ENCODE measurements around the gene BAHCC1. TPM values are rescaled to one million over a fixed set of nuclear protein-coding genes. Genes with fewer than 3 reads are reported as not detected.

Gene BAHCC1
- total and polyA plus RNA-seq, 10 of the 15 experiments (the other 5 are each of a cell fraction or from before 2014, with no cell fraction given) = 0.03 to 0.14 (median 0.11) TPM; not detected in 6

- H3K27ac ChIP-seq (ENCODE audit: control insufficient read depth, insufficient read depth) = no peak overlapping the region
- ATAC-seq (no peak), FAIRE-seq (no peak), DNase-seq (ENCODE audit: low read depth, low spot score) (no peak)
- H3K4me2 ChIP-seq (ENCODE audit: control insufficient read depth, insufficient read depth) = no peak overlapping the region
- POLR2A ChIA-PET = interaction anchor here (0.6 kb wide), 1 partner anchor 1702 kb away, joined by 3 read pairs; no protein-coding TSS in a partner anchor
- no peaks in the 10 kb centered on the region; a peak in 2 of 4 replicates for H3K27me3 ChIP-seq (replicated peaks in 1 of 2; ENCODE audit: control insufficient read depth in 2 of 2, insufficient read depth in 2 of 2, low read length in 1 of 2)
- 71% methylated on average over 25 of the region's 26 CpGs for WGBS (ENCODE audit: insufficient coverage, insufficient replicate concordance, low lambda C conversion rate, missing lambda C conversion rate)
- no peak overlapping the region for H3K4me3 ChIP-seq
- H3K9ac ChIP-seq (ENCODE audit: control insufficient read depth, insufficient read depth, low read length) = no peak overlapping the region
- intact Hi-C loops (cut with micrococcal nuclease; ENCODE audit: unreplicated experiment) = no loop called here
- SMC1A ChIA-PET (ENCODE audit: uncharacterized antibody, unreplicated experiment) = no interaction called here
- no peaks in the 10 kb centered on the region for H3K9me3 ChIP-seq (replicated peaks; ENCODE audit: control insufficient read depth, insufficient read depth, low read length)
- H4K20me1 ChIP-seq (ENCODE audit: control insufficient read depth, insufficient read depth) = no peaks in the 10 kb centered on the region
- RAD21 ChIA-PET (ENCODE audit: unreplicated experiment) = no interaction called here
- H3K79me2 ChIP-seq (ENCODE audit: control insufficient read depth, insufficient read depth, low read length) = no peaks in the 10 kb centered on the region
- H3K36me3 ChIP-seq (ENCODE audit: control insufficient read depth in 2 of 2, insufficient read depth in 2 of 2, low read length in 1 of 2) = no peaks in the 10 kb centered on the region
- H2AFZ ChIP-seq (ENCODE audit: control insufficient read depth, low read depth, low read length) = no peak overlapping the region
- TF ChIP-seq SIN3A (IDR thresholded peaks at IDR 0.05; ENCODE audit: low read depth, low read length) (no peak), SMAD1 (IDR thresholded peaks at IDR 0.05; ENCODE audit: low read depth, partially characterized antibody) (no peak), HDAC6 (IDR thresholded peaks at IDR 0.05; ENCODE audit: unreplicated experiment) (no peak), PAX8 (IDR thresholded peaks at IDR 0.05) (no peak), MXI1 (IDR thresholded peaks at IDR 0.05; ENCODE audit: low read depth, low read length) (no peak), GABPA (IDR thresholded peaks at IDR 0.05; ENCODE audit: low read depth) (no peak), NKRF (conservative IDR thresholded peaks at IDR 0.05) (no peak), IRF4 (IDR thresholded peaks at IDR 0.05; ENCODE audit: low read depth, low read length) (no peak), ZBTB11 (CRISPR knock-in tag; IDR thresholded peaks at IDR 0.05) (no peak)
- in situ Hi-C loops (cut with MboI) = no loop called here
- BruUV-seq (replicated peaks) = no TSS peak
- peaks cover 6% of the 10 kb centered on the region for H3K4me1 ChIP-seq (ENCODE audit: control insufficient read depth, insufficient read depth, low read length)
- CTCF ChIA-PET = no interaction called here
Measured at GRCh38 chr17:81451823-81452222, 56.6 kb downstream of the BAHCC1 start.
